HG03108 (cell line): ENCODE data around the gene NCK2.
"Not testable (repeated sequence)": the region's sequence is repeated elsewhere in the genome, so short reads cannot be mapped to it uniquely, and the experiment has no call there.

Experiments used
- ATAC-seq: cut with Tn5 transposase; IDR thresholded peaks from one replicate; pipeline ENCODE4 v1.9.1; 2021; ENCODE audit warnings: moderate library complexity; ENCODE audit not compliant: unreplicated experiment

NCK2 gene

DNA sequence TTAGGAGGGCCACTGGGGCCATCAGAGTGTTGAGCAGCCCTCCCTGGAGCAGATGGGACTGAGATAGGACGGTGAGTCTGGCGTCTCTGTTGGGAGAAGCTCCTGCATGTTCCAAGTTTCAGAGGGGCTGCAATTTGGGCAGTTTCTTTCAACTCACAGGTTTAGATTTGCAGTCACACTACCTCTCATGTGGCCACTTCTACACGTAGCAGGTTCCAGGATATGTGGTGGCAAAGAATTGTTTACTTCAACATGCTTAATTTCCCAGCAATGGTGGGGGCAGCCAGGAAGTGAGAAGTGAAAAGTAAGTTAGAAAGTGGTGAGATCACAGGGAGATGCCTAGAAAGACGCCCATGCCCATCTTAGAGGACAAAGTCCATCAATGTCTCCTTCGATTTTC, 9.3 kb downstream of the NCK2 start:
- ATAC-seq, result no peak

DNA sequence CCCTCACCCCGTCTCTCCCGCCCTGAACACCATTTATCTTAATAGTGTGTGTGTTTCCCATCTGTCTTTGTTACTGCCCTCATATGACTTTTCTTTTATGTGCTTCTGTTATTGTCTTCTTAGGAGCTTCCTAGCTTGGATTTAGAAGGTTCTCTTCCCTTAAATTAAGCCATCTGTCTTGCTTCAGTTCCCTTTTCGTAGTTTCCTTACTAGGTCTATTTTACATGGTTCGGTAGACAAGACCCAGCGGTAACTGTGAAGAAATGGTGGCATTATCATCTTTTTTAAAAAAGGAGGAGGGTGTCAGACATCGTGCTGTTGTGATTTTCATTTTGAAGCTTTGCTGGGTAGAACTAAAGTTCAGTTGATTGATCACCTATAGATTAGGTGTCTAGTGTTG, 10.3 kb downstream of the NCK2 start:
- no peak for ATAC-seq

DNA sequence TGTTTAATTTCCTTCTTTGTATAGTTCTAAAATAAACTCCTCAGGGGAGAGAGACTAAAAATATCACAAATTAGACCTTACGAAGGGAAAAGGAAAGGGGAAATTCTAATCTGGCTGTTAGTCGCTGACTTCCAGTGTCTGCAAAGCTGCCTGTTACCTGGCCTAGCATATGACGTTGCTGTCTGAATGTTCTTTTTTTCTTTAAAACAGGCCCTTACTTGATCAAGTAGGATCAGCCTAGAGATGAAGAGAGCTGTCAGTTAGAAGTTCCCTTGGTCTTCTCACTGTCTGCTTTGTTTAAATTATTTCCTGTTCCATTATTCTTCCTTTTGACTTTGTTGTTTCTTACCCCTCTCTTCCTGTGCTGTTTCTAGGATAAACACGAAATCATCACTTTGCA, 11.2 kb downstream of the NCK2 start:
- ATAC-seq, result no peak

DNA sequence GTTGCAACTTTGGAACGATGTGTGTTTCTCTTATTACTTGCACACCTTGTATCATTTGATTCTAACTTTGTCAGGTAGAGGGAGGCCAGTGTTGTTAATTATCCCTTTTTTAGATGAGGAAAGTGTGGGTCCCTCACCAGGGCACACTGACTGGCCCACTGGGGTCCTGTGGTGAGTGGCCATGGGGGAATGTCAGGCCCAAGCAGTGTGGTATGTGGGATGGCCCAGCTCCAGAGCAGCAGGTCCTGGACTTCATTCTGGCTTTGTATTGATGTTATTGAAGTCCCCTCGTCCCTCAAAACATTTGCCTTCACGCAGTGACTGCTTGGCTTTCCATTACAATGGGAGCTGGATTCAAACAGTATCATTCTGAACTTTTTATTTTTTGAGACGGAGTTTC, 11.7 kb downstream of the NCK2 start:
- no peak for ATAC-seq

DNA sequence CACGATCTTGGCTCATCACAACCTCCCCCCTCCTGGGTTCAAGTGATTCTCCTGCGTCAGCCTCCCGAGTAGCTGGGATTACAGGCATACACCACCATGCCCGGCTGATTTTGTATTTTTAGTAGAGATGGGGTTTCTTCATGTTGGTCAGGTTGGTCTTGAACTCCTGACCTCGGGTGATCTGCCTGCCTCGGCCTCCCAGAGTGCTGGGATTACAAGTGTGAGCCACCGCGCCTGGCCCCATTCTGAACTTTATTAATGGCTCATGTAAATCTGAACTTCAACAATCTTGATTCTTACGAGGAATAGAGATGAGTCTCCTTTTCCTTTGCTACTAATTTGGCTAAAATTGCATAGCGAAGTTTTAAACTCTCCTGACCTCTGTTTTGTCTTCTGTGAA, 12.2 kb downstream of the NCK2 start:
- ATAC-seq, result not testable (repeated sequence)

DNA sequence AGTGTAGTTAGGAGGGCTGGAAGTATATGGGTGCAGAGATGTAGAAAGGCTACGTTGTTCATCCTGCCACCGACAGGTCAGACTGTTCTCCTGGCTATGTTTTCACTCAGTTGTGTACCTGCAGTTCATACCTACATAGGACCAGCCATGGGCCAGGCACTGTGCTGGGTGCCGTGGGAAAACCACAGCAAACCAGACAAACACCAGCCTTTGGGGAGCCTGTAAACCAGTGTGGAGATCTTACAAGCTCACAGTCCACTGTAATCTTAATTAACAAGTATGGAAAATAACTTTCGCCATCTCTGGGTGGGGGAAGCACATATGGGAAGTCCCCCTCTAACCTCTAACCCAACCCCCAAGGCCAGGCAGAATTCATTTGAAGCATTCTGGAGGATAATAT, 12.7 kb downstream of the NCK2 start:
- ATAC-seq, result no peak

DNA sequence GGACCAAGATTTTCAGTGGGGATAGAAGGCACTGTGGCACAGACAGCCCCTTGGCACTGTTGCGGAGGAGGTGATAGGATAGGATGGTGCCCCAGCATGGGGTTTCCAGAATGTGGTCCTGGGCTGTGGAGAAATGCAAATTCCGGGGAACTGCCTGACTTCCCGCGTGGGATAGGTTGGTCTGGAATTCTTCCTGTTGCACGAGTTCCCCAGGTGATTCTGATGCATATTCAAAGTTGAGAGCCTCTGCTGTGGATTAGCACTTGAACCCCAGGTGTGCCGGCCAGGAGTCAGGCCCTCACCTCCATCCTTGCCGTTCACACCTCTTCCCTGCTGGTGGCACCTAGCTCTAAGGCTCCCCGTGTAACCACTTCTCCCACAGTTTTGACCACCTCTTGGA, 15.5 kb downstream of the NCK2 start:
- ATAC-seq, result no peak

DNA sequence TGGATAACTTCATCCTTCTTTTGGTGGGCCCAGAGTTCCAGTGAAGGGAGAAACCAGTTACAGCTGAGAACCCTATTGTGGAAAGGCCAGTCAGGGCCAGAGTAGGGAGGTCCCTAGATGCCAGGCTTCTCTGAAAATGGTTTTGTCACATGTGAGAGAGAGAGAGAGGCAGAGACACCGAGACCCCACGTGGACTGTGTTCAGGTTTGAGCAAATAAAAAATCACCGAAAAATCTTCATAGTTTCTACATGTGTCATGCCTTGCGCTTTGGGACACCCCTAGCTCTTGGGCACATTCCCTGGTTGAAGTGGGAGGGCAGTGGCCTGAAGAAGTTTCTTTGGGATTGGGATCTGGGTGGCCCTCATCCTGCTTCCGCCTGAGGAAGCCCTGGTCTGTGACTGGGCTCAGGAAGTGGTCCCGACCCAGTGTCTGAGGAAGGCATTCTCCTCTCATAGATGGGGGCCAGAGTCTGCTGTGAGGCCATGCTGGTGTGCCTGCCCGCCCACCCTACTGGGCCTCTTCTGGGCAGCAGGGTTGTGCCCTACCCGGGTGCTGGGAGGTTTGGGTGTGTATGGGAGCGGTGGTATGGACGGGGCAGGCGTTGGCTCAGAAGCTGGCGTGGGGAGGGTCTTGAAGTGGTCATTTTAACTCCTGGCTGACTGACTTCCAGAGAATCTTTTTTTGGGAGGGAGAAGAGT, 16.1 kb downstream of the NCK2 start:
- no peak for ATAC-seq

DNA sequence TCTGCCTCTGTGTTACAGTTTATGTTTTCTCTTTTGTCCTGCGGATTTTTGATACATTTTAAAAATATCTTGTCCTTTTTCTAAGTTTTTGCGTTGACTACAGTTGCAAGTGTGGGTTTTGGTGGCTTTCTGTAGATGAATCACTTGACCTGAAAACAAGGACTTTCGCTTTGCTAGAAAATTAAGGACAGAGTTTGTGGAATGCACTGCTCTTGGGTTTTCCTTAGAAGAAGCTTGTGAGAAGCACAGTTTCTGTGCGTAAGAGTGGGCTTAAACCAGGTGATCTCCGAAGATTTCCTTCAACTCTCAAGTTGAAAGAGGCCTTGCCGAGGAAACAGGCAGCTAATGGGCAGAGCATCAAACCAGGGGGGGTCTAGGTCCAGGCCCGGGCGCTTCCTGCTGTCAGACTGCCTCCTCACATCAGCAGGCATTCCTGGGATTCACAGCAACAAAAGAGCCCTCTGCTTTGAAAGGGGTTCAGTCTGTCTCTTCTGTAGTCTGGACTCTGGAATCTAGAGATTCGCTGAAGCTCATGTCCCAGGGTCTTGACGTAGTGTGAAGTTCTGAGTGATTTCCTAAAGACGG, 17.3 kb downstream of the NCK2 start:
- ATAC-seq, result no peak

DNA sequence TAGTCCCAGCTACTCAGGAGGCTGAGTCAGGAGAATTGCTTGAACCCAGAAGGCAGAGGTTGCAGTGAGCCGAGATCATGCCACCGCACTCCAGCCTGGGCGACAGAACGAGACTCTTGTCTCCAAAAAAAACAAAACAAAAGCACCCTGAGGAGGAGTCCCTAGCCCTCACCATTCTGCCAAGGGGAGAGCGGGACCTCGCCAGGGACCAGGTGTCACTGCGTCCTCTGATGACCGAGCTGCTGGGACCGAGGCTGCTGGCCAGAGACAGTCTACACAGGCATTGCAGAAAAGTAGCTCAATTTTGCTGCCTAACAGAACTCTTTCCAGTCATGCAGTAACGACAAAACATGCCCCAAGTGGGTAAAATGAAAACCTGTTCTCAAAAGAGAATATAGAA, 18.4 kb downstream of the NCK2 start:
- no peak for ATAC-seq

DNA sequence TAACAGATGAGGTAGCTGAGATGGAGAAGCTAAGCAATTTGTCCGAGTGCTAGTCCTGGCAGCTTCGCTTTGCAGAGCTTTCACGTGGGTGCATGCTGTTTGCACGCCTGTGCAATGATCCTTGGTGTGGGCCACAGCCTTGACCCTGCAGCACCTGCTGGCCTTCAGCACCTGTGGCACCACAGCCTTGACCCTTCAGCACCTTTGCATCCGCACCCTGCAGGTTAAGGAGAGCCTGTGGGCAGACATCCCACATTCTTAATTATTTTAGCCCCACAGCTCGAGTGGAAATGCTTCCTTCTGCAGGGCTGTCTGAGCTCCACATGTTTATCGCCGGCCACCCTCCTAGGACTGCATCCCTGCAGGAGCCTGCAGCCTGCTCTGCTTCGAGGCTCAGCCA, 19.3 kb downstream of the NCK2 start:
- no peak for ATAC-seq

DNA sequence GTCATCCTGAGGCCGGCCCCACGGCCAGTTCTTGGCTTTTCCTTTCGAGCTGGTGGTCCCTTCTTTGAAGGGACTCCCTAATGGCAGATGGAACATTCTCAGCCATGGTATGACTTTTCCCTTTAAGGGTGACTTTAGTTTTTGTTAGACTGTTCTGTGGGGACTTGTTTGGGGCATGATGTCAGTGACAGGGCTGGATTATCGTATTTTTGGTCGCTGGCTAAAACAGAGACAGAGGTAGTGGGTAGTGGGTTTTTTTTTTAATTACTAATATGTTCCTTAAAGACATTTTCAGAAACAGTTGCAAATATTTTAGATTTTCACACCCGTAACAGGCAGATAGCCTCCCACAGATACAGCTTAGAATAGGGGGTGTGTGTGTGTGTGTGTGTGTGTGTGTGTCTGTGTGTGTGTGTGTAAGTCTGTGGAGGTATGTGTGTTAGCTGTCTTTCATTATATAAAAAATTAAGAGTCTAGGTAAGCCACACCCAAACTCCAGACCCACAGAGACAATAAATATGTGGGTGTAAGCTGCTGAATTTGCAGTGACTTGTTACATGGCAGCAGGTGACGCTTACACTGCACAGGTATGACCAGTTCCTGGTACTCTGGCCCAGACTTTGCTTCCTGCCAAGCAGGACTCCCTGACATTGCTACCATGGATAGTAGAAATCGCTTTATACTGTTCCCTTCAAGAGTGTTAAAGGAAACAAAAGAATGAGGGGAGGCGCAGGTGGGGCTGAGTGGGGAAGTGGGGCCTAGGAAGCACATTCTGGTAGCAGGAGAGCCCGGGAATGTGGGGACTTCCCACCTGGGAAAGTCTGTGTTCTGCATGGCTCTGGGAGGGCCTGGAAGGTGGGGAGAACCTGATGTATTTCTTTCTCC, 20.9 kb downstream of the NCK2 start:
- no peak for ATAC-seq

DNA sequence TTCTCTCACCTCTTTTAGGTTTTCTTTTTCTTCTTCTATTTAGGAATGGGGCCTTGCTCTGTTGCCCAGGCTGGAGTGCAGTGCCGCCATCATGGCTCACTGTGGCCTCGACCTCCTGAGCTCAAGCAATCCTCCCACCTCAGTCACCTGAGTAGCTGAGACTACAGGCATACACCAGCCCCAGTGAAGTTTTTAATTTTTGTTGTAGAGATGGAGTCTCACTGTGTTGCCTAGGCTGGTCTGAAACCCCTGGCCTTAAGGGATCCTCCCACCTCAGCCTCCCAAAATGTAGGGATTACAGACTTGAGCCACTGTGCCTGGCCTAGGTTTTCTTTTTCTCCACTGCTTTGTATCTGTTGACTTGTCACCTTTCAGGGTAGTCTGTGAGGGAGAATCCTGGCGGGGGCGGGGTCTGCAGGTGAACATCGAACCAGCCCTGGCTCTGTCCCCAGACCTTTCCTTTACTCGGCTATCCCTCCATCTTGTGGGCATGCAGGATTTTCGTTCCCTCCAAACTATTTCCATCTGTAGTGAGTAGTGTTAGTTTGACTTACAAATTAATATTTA, 21.7 kb downstream of the NCK2 start:
- ATAC-seq, result no peak

DNA sequence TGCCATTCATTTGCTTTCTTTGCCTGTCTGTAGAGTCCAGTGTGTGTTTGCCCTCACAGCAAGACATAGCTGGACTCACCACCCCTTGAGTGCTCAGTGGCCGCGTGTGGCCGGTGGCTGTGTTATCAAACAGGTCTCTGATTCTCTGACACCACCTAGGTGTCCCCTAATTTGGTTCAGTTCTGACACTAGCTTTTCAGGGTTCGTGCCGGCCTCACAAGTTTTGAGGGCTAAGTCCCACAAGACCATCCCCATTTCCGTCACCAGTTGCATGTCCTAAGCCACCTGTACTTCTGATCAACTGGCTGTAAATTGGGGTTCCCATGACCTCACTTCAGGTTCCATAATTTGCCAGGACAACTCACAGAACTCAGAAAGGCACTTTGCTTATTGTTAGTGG, 23.5 kb downstream of the NCK2 start:
- ATAC-seq, result no peak

DNA sequence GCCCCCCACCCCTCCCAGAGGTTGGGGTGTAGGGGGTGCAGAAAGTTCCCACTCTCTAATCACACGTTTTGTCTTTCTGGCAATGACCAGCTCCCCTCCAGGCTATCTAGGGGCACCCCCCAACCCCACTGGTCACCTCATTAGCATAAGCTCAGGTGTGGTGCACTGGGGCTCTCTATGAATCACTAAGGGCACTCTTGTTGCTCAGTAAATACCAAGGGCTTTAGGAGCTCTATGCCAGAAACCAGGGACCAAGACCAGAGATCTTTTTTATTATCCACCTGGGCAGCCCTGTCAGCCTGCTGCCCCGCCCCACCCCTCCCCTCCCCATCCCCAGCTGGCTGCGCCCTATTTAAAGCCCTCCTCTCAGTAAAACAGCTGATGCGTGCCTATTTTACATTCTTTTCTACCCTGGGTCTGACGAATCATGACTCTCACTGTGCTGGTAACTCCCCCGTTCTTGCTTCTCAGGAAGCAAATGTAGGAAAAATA, 24.3 kb downstream of the NCK2 start:
- no peak for ATAC-seq

DNA sequence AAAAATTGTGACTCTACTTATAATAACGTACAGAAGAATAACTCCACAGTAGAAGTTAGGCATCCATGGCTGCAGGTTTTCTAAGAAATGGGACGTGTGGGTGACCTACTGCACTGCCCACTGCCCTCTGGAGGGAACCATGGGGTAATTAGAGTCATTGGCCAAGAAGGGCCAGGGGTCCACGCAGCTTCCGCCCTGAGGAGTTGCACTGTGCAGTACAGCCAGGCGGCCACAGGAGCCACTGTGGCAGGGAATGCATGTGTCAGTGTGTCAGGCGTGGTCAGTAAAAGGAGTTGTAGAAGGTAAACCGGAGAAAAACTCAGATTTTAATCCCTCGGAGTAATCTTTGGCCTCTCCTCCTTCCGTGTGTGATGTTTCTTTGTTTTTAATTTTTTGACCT, 24.8 kb downstream of the NCK2 start:
- ATAC-seq, result no peak

DNA sequence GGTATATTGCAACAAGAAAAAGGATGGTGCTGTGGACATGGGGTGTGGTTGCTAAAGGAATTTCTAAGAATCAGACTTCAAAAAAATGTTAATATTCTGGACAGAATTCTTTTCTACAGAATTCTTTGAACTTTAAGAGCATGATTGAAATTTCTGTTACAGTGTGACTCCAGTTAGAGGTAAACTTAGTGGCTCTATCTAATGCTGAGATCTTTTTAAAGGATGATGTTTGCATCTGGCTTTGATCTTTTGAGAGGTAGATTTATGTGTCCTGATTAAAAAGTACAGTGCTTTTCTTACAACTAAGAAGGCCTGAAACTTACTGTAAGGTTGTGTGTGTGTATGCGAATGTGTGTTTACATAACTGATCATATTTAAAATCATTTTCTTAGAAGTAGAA, 25.4 kb downstream of the NCK2 start:
- no peak for ATAC-seq

DNA sequence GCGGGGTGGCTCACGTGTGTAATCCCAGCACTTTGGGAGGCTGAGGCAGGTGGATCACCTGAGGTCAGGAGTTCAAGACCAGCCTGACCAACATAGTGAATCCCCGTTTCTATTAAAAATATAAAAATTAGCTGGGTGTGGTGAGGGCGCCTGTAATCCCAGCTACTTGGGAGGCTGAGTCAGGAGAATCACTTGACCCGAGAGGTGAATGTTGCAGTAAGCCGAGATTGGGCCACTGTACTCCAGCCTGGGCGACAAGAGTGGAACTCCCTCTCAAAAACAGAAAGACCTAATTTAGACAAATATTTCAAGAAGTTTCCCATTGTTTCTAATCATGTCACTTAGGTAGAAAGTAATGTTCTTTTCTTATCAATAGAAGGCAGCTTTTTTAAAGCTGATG, 26.6 kb downstream of the NCK2 start:
- ATAC-seq, result not testable (repeated sequence)

DNA sequence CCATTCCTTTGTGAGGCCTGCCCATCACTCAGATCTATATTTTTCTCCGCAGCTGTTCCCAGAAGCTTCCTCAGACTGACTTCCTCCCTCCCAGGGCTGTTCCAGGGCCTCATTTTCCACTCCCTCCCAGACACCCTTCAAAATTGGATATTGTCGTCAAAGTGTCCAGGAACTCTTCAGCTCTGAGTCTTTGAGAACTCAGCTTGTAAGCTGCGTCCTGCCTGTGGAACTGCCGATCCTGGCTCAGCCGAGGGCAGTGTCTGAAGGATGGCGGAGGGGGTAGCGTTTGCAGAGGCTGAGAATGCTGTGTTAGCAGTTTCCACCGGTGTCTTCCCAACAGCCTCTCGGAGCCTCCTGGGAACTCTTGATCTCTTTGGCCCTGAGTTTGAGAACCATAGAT, 27.1 kb downstream of the NCK2 start:
- ATAC-seq, result no peak

DNA sequence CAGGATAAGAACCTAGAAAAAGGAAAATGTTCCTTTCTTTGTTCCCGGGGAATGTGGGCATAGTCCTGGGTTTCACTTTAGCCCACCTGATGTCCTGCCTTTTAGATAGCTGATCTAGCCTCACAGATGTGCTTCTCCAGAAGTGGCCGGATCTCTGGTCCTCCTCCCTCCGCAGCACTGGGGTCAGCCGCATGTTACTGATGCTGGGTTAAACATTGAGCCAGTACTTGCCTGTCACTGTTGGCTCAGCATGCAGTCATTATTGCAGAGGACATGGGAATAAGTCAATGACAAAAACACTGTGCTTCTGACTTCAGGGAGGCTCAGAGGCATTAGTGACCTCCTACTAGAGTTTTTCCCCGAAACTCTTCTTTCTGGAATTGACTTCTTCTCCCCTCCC, 27.6 kb downstream of the NCK2 start:
- ATAC-seq, result no peak

DNA sequence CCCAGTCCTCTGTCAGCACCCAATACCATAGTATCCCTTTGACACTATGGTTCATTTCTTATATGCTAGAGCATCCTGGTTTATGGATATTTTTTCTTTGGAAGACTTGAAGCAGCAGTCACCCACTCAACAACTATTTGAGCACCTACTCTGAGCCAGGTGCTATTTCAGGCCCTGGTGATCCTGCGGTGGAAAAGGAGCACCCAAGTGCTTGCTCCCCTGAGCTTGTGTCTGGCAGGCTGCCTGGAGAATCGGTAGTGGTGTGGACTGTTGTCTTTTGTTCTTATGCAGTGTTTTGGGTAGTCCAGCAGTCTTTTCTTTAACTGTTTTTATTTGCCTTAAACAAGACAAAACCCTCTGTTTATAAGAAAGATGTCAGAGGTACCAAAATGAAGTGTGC, 28.9 kb downstream of the NCK2 start:
- ATAC-seq, result no peak
